ENCODE data around the gene SLC50A1. TPM values are rescaled to one million over a fixed set of nuclear protein-coding genes. Genes with fewer than 3 reads are reported as not detected.

The SLC50A1 gene, protein sequence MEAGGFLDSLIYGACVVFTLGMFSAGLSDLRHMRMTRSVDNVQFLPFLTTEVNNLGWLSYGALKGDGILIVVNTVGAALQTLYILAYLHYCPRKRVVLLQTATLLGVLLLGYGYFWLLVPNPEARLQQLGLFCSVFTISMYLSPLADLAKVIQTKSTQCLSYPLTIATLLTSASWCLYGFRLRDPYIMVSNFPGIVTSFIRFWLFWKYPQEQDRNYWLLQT
- 4.2 and 5.1 TPM in 2 replicates for polyA plus RNA-seq

DNA sequence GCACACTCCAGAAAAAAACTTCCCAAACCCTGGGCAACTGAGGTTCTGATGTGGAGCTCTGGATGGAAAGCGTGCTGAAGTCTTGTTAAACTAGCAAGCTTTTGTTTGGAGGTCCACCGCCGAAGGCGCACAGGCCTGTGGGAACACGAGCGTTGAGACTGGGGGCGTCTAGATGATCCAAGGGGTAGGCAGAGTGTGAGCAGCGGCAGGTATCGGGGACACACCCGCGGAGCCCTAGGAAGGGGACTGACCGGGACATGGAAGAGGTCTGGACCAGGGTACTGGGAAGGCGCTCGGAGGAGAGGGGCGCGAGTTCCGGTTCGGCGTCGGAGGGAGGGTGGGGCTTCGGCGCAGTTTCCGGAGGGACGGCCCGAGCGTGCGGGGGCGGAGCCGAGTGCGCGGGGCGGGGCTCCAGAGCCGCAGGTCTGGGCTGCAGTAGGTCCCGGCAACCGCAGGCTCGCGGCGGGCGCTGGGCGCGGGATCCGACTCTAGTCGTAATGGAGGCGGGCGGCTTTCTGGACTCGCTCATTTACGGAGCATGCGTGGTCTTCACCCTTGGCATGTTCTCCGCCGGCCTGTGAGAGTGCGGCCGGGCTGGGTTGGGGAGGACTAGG, at the start of gene SLC50A1:
Gene SLC50A1 (plus strand): TSS at position 438 of the 614 bp plus-strand sequence. CDS start 60 bp downstream, at position 498.

DNA sequence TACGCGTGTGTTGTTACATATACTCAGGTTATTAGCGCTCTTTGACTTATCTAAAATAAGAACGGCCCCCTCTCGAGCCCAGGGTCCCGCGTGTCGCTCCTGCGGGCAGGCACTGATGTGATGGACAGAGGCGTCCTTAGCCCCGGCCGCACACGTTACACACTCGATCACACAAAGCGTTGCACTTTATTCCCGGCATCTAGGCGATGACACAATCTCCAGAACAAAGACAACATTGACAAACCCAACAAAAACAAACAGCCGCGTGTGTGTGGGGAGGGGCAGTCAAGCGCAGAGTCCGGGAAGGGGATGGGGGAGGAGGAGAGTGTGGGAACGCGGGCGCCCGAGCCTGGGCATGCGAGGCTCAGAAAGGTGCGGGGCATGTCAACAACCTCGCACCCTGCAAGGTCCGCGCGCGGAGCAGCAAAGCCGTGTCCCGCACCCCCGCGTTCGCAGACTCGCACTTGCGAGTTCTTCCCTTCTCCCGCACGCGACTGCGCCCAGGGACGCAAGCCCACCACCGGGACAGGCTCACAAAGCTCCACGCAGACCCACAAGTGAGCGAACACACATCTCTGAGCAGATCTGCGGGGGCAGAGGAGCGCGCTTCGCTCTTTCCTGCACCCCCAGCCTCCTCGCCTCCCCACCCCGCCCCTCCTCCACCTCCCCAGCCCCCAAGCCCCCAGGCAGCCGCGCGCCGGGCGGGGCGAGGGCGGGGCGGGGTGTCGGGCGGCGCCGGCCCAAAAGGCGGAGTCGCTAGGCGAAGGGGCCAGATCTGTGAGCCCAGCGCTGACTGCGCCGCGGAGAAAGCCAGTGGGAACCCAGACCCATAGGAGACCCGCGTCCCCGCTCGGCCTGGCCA, 8.3 kb upstream of the SLC50A1 start, which contains the start of gene EFNA1:
Gene EFNA1 (plus strand): TSS at position 772 of the 862 bp plus-strand sequence. CDS start 102 bp downstream, outside the sequence.

DNA sequence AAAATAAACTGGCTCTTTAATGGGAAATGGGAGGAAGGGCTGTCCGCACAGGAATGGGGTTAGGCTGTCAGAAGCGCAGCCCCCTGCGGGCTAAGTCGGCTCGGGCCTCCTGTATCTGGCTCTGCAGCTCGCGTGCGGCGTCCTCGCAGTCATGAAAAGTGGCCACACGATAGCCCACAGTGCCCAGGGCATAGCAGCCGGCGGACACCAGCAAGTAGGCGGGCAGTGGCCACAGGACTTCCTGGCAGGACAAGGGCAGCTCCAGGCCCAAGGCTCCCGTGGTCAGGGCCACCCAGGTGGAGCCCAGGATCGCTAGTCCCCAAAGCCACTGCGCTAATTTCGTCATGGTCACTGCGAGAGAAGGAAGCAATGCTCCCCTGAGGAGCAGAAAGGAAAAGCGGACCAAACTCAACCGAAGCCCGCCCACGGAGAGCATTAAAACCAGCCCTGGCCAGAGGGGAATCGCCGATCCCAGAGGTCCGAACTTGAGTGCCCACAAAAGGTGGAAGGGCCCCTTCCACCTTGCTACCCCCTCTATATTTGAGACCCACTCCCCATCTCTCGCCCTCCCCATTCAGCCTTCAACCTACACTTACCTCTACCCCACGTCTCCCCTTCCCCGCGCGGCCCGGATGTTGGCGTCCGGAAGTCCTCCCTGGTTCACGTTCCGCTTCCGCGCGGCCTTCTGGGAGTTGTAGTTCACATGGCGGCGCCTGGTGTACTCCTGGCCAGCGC, 4.4 kb downstream of the SLC50A1 start, which contains the start of gene DPM3:
Gene DPM3 (minus strand): TSS at position 637 of the 735 bp plus-strand sequence. CDS start 291 bp downstream, at position 346.

DNA sequence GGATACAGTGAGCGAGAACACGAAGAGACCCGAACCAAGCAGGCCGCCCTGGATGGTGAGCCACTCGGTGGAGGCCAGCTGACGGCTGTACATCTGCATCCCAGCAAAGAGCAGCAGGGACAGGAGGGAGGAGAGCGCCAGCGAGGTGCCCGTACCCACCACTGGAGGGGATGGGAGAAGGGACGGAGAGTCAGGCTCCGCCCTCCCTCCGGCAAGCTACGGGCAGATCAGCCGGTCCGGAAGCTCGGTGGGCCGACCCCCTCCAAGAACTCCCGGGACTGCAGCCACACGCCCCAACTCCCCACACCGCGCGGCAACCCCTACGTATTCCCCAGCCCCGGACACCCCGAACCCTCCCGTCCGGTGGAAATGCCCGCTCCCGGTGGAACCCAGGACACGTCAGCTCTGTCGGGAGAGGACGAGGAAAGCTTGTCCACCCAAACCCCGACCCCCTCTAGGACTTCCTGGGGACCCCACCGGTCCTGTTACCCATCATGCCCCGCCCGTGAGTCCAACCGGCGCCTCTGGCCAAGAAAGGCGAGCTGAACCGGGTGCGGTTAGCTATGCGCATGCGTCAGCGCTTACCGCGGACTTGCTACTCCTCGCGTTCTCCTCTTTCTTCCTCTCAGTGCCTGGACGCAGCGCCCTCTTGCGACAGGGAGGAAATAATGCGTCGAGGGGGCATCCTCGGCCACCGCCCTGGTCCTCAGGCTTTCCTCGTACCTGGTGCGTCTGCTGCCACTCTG, 37.3 kb downstream of the SLC50A1 start, which contains the start of gene KRTCAP2:
Gene KRTCAP2 (minus strand): TSS at position 573 of the 746 bp plus-strand sequence. CDS start 80 bp downstream, at position 493.

DNA sequence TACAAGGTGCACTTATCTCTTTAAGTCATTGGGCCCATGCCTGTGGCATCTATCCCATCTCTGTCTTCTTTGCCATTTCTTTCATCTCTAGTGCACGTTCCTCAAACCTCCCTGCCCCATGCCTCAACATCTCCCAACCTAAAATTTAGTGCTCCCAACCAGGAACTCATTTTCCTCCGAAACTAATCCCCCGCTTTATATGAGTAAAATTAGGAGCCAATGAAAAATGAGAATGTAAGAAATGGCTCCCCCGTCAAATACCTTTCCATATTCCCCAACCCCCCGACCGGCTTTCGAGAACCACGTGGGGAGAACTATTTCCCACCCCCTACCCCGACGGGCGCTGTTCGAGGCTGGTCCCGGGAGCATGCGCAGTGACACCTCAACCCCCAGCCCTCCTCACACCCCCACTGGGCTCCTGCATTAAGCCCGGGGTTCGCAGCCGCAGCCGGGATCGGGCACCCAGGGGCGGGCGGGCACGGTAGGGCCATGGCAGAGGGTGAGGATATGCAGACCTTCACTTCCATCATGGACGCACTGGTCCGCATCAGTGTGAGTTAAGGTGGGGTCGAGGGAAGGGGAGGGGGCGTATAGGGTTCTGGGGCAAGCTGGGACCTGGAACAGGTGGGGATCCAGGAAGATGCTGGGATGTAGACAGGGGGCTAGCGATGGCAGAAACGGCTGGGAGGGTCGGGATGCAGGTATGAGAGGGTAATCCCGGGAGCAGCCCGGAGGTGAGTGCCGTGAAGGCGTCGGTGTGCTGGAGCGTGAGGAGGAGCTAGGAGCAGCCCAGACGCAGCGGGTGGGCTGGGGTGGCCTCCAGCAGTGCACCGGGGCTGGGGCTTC, 38.0 kb downstream of the SLC50A1 start, which contains the start of gene TRIM46:
Gene TRIM46 (plus strand): TSS at position 372 of the 846 bp plus-strand sequence. CDS start 118 bp downstream, at position 490.

Other genes with a start within 250 kb of the SLC50A1 start
- gene PMVK, start 199.1 kb upstream of the SLC50A1 start, polyA plus RNA-seq = 25.0 and 27.5 TPM in 2 replicates
- gene PBXIP1, start 179.8 kb upstream of the SLC50A1 start, polyA plus RNA-seq = 1.2 and 1.5 TPM in 2 replicates
- gene PYGO2, start 174.1 kb upstream of the SLC50A1 start, polyA plus RNA-seq = 2.0 and 3.7 TPM in 2 replicates
- 1.3 and 2.0 TPM in 2 replicates for gene SHC1, start 165.1 kb upstream of the SLC50A1 start, polyA plus RNA-seq
- gene CKS1B, start 161.2 kb upstream of the SLC50A1 start, polyA plus RNA-seq = 48.7 and 52.2 TPM in 2 replicates
- 21.8 and 34.5 TPM in 2 replicates for gene FLAD1, start 152.5 kb upstream of the SLC50A1 start, polyA plus RNA-seq
- not detected in 2 replicates for gene LENEP, start 142.3 kb upstream of the SLC50A1 start, polyA plus RNA-seq
- gene ZBTB7B, start 133.1 kb upstream of the SLC50A1 start, polyA plus RNA-seq = 0.15 TPM in 1 of 2 replicates, not detected in the other
- not detected in 2 replicates for gene DCST2, start 102.1 kb upstream of the SLC50A1 start, polyA plus RNA-seq
- gene DCST1, start 102.0 kb upstream of the SLC50A1 start, polyA plus RNA-seq = not detected in 2 replicates
- 0.28 and 1.2 TPM in 2 replicates for gene ADAM15, start 84.5 kb upstream of the SLC50A1 start, polyA plus RNA-seq
- not detected in 2 replicates for gene EFNA4, start 72.1 kb upstream of the SLC50A1 start, polyA plus RNA-seq
- 2.2 and 6.2 TPM in 2 replicates for gene EFNA3, start 57.0 kb upstream of the SLC50A1 start, polyA plus RNA-seq
- gene EFNA1, start 8.0 kb upstream of the SLC50A1 start, polyA plus RNA-seq = 1.4 and 3.8 TPM in 2 replicates
- 88.7 and 130 TPM in 2 replicates for gene DPM3, start 4.7 kb downstream of the SLC50A1 start, polyA plus RNA-seq
- 468 and 662 TPM in 2 replicates for gene KRTCAP2, start 37.5 kb downstream of the SLC50A1 start, polyA plus RNA-seq
- 0.73 and 2.3 TPM in 2 replicates for gene TRIM46, start 38.0 kb downstream of the SLC50A1 start, polyA plus RNA-seq
- 0.56 and 2.3 TPM in 2 replicates for gene THBS3, start 72.0 kb downstream of the SLC50A1 start, polyA plus RNA-seq
- 19.3 and 24.2 TPM in 2 replicates for gene MTX1, start 72.8 kb downstream of the SLC50A1 start, polyA plus RNA-seq
- gene ENTREP3, start 119.6 kb downstream of the SLC50A1 start, polyA plus RNA-seq = 8.9 and 11.0 TPM in 2 replicates
- gene SCAMP3, start 126.5 kb downstream of the SLC50A1 start, polyA plus RNA-seq = 127 and 148 TPM in 2 replicates
- gene CLK2, start 137.7 kb downstream of the SLC50A1 start, polyA plus RNA-seq = 4.2 and 7.1 TPM in 2 replicates
- gene HCN3, start 141.6 kb downstream of the SLC50A1 start, polyA plus RNA-seq = 1.5 and 4.9 TPM in 2 replicates
- gene PKLR, start 165.6 kb downstream of the SLC50A1 start, polyA plus RNA-seq = not detected in 2 replicates
- gene FDPS, start 173.0 kb downstream of the SLC50A1 start, polyA plus RNA-seq = 54.8 and 91.9 TPM in 2 replicates
- 69.1 and 80.0 TPM in 2 replicates for gene RUSC1, start 185.0 kb downstream of the SLC50A1 start, polyA plus RNA-seq

Measured in Purkinje cell (primary cell).